ENCODE measurements around the gene DNAJC6.

DNAJC6 gene

DNA sequence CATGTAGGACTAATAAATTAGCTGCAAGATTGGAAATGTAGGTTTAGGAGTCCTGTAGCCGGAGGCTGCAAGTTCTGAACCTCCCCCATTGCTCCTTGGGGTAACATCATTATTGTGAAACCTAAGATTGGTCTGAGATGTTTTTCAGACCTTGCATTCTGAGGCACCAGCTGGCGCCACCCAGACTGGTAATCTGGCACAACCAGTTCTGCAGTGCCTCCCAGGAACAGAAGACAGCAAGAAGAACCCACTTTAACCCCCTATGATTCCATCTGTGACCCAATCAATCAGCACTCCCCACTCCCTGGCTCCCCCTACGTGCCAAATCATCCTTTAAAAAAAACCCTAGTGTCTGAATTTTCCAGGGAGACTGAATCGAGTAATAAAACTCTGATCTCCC lies 11.6 kb upstream of the DNAJC6 start:
- DNase-seq = no peak

- no peak for DNase-seq
These were observed 10.0 kb upstream of the DNAJC6 start for GRCh38 chr1:65299328-65299727.

GRCh38 chr1:65308781-65309303 lies 501 bp upstream of the DNAJC6 start:
- no peak for DNase-seq

DNA sequence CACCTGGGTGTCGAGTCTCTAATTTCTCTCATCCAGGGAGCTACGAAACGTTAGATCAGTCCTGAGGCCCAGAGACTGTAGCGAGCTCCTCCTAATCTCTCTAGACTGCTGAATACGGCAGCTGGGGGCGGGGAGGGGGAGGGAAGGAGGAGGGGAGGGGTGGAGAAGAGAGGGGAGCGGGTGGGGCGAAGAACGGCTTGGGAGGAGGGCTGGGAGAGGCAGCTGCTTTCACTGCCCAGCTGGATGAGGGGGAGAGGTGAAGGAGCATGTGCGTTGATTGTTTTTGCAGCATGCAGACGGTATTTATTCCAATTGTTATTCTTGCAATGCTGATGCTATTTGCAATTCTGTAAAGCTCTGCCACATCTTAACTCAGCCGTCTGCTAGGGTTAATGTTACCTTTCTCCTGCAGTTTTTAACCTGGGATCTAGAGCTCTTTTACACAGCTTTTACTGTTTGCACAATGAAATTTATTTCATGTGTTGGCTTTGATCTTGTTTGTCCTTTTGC lies 790 bp downstream of the DNAJC6 start:
- DNase-seq = no peak

DNA sequence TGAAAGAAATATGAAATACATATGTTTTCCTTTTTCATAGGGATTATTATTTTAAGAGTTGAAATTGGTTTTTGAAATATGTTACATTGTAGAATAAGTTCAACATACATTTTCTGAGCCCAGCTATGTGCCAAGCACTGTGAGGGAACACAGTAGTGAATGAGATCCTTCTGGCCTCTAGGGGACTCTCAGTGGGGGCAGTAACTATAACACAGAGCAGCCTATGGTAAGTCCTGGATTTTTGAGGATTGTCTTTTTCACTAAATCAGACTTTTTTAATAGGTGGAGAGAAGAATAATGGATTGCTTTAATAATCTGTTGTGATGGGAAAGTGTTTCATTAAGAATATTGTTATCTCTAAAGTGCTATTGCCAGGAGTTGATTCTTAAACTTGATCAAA lies 2.4 kb downstream of the DNAJC6 start:
- DNase-seq = no peak

- DNase-seq = no peak
These were observed 6.9 kb downstream of the DNAJC6 start for GRCh38 chr1:65316233-65316632.

DNA sequence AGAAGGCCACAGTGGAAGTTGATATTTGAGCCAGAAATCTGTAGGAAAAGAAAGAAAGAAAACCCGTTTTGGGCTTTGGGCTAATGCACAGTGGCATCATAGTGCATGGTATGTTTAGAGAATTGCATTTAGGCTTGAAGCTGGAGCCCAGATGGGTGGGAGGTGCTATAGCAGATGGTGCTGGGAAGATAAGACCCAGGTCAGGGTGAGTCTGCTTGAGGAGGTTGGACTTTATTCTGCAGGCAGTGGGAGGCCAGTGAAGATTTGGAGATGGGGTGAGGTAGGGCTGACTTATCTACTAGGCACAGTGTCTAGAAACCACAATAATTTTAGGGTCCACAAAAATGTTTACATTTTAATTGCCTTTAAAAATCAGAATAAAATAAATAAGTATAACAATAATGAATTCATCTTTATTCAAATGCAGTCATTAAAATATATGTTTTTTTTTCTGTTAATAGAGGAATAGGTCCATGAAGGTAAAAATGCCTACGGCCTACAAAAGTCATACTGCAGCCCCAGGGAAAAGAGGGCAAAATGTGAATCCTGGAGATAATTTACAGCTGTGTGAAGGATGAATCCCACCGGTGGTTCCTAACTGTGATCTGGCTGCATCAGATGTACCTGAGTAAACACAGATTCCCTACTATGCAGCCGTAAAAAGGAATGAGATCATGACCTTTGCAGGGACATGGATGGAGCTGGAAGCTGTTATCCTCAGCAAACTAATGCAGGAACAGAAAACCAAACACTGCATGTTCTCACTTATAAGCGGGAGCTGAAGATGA lies 8.7 kb downstream of the DNAJC6 start:
- DNase-seq = no peak

DNA sequence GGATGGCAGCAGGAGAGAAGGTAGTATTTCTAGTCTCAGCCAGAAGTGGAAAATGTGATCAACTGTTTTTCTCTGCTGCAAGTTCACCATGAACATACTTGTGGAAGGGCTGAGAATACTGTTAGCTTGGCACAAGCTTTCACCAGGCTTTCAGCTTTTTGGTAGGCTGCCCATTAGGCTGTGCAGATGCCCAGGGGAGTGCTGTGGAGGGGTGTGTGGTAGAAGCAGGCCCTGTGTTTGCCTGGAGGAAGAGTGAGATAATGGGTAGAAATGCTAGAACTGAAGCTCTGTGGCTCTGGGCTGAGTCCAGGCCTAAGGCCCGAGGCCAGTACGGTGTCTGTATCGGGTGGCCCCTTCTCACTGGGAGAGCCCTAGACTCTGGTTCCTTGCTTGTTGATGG lies 9.8 kb downstream of the DNAJC6 start:
- DNase-seq = peak; percentile 6

DNA sequence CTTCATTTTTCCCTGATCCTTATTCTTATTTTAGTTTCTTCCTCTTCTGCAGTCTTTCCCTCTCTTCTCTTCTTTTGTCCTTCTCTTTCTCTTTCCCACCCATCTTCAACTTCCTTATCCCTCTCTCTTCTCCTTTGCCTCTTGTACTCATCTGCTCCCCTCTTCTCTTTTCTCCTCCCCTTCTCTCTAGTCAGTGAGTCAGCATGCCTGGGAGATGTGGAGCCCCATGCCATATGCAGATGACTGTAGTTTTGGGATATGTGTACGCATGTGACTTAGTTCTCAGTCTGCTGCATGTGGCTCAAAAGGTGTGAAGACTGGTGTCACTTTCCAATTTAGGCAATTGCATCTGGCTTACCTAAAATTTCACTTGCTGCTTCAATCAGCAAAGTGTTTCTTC lies 10.4 kb downstream of the DNAJC6 start:
- DNase-seq = no peak

GRCh38 chr1:65321879-65322278 lies 12.5 kb downstream of the DNAJC6 start:
- no peak for DNase-seq

DNA sequence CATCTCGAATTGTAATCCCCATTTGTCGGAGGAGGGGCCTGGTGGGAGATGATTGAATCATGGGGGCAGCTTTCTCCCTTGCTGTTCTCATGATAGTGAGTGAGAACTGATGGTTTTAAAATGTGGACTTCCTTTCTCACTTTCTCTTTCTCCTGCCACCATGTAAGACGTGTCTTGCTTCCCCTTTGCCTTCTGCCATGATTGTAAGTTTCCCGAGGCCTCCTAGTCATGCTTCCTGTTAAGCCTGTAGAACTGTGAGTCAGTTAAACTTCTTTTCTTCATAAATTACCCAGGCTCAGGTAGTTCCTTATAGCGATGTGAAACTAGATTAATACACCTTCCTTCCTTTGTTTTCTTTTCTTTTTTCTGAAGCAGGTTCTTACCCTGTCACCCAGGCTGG lies 13.9 kb downstream of the DNAJC6 start:
- DNase-seq = no peak

GRCh38 chr1:65330021-65330420 lies 20.7 kb downstream of the DNAJC6 start:
- no peak for DNase-seq

GRCh38 chr1:65330822-65331221 lies 21.5 kb downstream of the DNAJC6 start:
- no peak for DNase-seq

DNA sequence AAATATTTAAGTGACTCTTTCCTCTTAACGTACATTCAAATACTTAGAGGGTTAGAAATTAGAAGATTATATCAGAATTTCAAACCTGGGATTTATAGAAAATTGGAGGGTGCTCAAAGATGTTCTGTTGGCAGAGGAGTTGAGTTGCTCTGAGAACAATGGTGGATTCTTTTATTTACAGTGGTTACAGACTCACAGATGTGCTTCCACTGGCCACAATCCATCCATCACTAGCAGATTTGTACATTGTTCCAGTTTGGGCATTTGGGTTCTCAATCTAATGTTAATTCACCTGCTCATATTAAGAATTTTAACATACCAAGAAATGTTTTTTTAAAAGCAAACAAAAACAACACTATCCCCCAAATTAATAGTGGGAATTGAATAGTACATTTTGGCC lies 23.5 kb downstream of the DNAJC6 start:
- no peak for DNase-seq

GRCh38 chr1:65334081-65334480 lies 24.7 kb downstream of the DNAJC6 start:
- no peak for DNase-seq

DNA sequence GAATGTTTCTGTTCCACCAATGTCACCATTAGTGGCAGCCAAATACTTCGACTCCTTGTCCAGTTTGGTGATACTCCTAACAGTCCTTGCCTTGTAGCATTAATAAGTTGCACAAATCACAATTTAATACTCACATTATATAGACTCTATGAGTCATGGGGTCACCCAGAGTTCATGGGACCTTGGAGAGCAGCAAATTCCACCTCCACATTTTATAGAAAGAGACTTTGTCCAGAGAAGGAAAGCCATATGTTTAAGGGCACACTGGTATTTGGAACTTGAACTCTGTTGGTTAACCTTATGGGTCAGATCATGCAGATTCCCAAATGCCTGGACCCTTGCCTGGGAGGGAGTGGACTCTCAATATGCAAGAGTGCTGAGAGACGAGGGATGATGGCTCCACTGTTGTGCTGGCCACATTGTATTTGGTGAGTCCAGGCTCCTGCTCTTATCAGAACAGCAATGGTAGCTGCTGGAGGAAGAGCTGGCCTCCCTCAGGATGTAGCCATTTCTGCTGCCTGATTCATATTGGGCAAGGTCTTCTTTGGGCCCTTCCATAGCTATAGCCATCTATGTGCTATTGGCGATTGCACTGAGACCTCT lies 30.6 kb downstream of the DNAJC6 start:
- peak; percentile 33 for DNase-seq

- DNase-seq = no peak
These were observed 32.0 kb downstream of the DNAJC6 start for GRCh38 chr1:65341381-65341780.

- DNase-seq = peak; percentile 57
These were observed 33.9 kb downstream of the DNAJC6 start for GRCh38 chr1:65343286-65343685.

- DNase-seq = no peak
These were observed 35.0 kb downstream of the DNAJC6 start for GRCh38 chr1:65344171-65344814.

DNA sequence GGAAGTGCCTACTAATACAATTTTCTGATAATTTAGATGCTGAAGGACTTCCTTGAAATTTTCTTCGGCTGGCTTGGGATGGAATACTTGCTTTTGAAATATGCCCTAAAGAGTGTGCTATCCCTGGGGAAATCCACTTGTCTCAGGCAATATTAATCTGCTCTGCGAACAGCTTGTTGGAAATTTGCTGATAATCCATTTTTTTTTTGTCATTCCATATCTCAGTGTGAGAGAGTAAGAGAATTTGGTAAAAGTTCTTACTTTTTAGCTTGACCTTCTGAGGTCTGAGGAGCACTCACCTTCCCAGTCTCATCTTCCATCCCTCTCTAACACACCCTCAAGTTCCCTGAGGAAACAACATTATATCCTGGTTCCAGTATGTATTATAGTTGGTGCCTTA lies 36.8 kb downstream of the DNAJC6 start:
- no peak for DNase-seq

GRCh38 chr1:65355031-65355712 lies 45.8 kb downstream of the DNAJC6 start:
- DNase-seq = no peak

GRCh38 chr1:65357291-65357960 lies 48.1 kb downstream of the DNAJC6 start:
- no peak for DNase-seq

DNA sequence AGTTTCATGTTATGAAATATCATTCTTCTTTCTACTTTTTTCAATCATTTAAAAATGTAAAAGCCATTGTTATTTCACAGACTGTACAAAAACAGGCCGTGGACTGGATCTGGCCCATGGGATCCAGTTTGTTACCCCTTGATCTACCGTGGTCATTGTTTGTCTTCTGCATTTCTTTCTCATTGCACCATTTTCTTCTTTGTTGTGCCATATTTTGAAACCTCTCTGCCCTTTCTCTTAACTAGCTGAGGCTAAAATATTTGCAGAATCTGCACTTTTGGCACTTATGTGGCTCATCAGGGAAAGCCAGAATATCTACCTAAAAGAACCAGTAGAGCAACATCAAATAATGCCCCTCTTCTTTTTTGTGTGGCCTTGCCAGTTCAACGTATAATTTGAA lies 50.5 kb downstream of the DNAJC6 start:
- DNase-seq = no peak
